Measurements from ENCODE around the gene LRRC53. TPM values are rescaled to one million over a fixed set of nuclear protein-coding genes. Genes with fewer than 3 reads are reported as not detected.

LRRC53 gene
- total and polyA plus RNA-seq, 12 donors, result not detected

DNA sequence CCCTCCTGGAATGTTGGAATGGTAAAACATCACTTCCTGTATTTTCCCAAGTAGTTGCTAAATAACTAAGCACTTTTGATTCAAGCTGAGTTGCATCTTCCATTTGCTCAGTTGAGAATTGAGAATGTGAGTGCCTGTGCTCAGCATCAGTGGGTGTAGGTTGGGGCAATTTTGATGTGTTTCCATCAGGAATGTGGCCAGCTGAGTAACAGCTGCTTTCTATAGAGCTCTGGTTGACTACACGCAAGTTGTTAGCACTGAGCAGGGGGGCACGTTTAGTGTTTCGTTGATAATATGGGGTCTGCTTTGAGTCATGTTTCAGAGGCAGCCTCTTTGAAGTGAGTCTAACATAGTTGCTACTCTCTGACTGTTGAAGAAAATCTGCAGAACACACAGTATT lies 41.5 kb downstream of the LRRC53 start:
- peaks cover 0 to 49% (median 24%) of the 10 kb centered on the region in 9 donors for H3K4me1 ChIP-seq
- H3K4me3 ChIP-seq, result no peak overlapping the region
- TF ChIP-seq, protein P1, sequence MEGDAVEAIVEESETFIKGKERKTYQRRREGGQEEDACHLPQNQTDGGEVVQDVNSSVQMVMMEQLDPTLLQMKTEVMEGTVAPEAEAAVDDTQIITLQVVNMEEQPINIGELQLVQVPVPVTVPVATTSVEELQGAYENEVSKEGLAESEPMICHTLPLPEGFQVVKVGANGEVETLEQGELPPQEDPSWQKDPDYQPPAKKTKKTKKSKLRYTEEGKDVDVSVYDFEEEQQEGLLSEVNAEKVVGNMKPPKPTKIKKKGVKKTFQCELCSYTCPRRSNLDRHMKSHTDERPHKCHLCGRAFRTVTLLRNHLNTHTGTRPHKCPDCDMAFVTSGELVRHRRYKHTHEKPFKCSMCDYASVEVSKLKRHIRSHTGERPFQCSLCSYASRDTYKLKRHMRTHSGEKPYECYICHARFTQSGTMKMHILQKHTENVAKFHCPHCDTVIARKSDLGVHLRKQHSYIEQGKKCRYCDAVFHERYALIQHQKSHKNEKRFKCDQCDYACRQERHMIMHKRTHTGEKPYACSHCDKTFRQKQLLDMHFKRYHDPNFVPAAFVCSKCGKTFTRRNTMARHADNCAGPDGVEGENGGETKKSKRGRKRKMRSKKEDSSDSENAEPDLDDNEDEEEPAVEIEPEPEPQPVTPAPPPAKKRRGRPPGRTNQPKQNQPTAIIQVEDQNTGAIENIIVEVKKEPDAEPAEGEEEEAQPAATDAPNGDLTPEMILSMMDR (IDR thresholded peaks at IDR 0.05), result no peak
- intact Hi-C loops (cut with DNase I), result loop anchor here in 1 of 10 donors (5.0 kb wide), 1 partner anchor 274 kb away; the partner anchor contains the start of genes FPGT and LRRIQ3
- H3K27ac ChIP-seq, result peak overlapping the region in 9 of 10 donors; percentile 45 to 79 (median 67)
- H3K27me3 ChIP-seq, result no peaks in the 10 kb centered on the region
- no peaks in the 10 kb centered on the region for H3K36me3 ChIP-seq
- WGBS, 2 donors, result 1 to 22% methylated on average over 3 of the region's 3 CpGs
- H3K9me3 ChIP-seq, result no peaks in the 10 kb centered on the region
- no peak for DNase-seq
- peak in 7 of 8 donors; percentile 18 to 52 (median 43) for ATAC-seq

DNA sequence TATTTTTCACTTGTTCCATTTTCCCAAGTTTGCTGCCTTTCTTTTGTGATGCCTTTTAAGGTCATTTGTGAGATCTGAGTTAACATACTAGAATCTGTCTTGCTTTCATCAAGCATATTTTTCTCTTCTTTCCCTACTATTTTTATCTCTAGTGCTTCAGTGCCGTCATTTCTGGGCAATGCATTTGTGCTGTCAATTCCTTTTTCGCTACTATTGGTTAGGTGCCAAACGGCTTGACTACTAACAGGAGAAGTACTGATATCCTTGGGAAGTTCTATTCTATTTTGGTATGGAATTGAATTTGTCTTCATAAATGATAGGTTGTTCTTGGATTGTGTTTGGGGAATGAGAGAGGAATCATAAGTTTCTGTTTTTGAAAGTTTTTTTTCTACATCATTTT lies 42.2 kb downstream of the LRRC53 start:
- WGBS, 2 donors, result 14 to 16% methylated on average over 3 of the region's 3 CpGs

DNA sequence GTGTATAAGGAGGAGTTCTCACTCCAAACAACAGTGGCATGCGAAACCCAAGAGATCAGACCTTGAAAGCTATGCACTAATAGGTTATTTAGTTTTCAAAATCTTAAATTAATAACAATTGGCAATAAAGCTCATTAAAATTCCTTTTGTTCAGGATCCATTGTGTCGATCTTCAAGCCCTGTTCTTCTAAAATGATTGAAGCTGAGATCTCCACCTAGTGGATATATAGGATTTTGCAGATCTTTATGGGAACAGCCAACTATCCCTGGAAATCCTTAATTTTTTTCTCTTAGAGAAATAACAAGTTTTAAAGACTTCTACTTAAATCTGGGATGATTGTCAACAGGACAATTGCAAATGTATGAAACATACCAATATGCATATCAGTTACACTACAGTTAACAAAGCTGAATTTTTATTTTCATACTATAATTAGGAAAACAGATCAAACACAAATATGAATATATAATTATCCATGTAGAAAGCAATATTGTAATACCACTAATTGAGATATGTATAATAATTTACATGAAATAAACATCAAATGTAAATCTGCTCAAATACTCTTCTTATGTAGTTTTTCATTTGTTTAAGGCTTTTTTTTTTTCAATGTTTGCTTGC lies 43.3 kb downstream of the LRRC53 start:
- intact Hi-C loops (cut with DNase I), result no loop called here
- WGBS, 2 donors, result 12 to 16% methylated on average over 2 of the region's 2 CpGs
- peak in 4 of 8 donors; percentile 53 to 72 (median 56) for ATAC-seq
- H3K4me1 ChIP-seq, result peaks cover 0 to 49% (median 24%) of the 10 kb centered on the region in 9 donors
- DNase-seq, result no peak
- TF ChIP-seq, protein P1 (IDR thresholded peaks at IDR 0.05), result peak; percentile 34 to 76 (median 67)
- H3K4me3 ChIP-seq, result no peak overlapping the region
- peaks cover 0 to 16% (median 0%) of the 10 kb centered on the region in 9 donors for H3K36me3 ChIP-seq
- no peaks in the 10 kb centered on the region for H3K9me3 ChIP-seq
- peak overlapping the region in 8 of 10 donors; percentile 45 to 79 (median 68) for H3K27ac ChIP-seq
- no peaks in the 10 kb centered on the region for H3K27me3 ChIP-seq

More for the DNA sequence above, 42.2 kb downstream of the LRRC53 start:
- no peak overlapping the region for H3K4me3 ChIP-seq
- H3K36me3 ChIP-seq, result peaks cover 0 to 5% (median 0%) of the 10 kb centered on the region in 9 donors
- H3K27me3 ChIP-seq, result no peaks in the 10 kb centered on the region
- peaks cover 0 to 49% (median 24%) of the 10 kb centered on the region in 9 donors for H3K4me1 ChIP-seq
- DNase-seq (peak in 1 of 2 donors; percentile 43), ATAC-seq (peak; percentile 22 to 85 (median 75))
- no peaks in the 10 kb centered on the region for H3K9me3 ChIP-seq
- TF ChIP-seq, protein P1 (IDR thresholded peaks at IDR 0.05), result no peak
- H3K27ac ChIP-seq, result peak overlapping the region in 9 of 10 donors; percentile 45 to 79 (median 67)
- intact Hi-C loops (cut with DNase I), result loop anchor here in 1 of 10 donors (5.0 kb wide), 1 partner anchor 273 kb away; the partner anchor contains the start of genes FPGT and LRRIQ3

DNA sequence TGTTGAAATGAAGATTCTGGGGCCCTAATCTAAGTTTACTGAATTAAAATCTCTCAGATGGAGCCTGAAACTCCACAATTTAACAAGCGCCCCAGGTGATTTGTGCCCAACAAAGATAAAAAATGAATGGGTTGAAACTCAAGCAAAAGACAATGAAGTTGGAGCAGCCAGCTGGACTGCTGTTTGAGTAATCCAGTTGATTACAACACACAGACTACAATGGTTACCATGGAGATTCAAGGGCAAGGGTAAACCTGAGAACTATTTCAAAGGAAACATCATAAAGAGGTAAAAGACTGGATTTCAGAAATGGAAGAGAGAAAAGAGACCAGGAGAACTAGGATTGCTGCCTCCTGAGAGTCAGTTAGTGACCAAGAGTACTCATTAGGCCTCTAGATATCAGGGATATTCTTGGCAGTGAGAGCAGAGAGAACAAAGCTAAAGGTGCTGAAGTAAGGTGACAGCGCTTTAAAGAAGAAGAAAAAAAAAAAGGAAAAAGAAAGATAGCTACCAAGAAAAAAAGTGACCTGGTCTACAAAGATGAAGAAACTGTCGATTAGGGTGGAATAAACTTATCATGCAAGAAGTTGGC lies 44.5 kb downstream of the LRRC53 start:
- Histone ChIP-seq H3K9me3 (no peaks in the 10 kb centered on the region), H3K27me3 (no peaks in the 10 kb centered on the region), H3K36me3 (peaks cover 0 to 19% (median 0%) of the 10 kb centered on the region in 9 donors), H3K27ac (peak overlapping the region in 7 of 10 donors; percentile 7 to 53 (median 22)), H3K4me1 (peaks cover 0 to 49% (median 24%) of the 10 kb centered on the region in 9 donors), H3K4me3 (no peak overlapping the region)
- intact Hi-C loops (cut with DNase I), result no loop called here
- TF ChIP-seq, protein P1 (IDR thresholded peaks at IDR 0.05), result no peak
- 63 to 68% methylated on average over 3 of the region's 3 CpGs for WGBS, 2 donors
- ATAC-seq, result peak in 2 of 8 donors; percentile 39 to 47
- no peak for DNase-seq

Data from heart right ventricle (tissue), 16 donors.